ENCODE results near the gene BOLA1. TPM values are rescaled to one million over a fixed set of nuclear protein-coding genes. Genes with fewer than 3 reads are reported as not detected.
A peak's percentile ranks its signal among the peaks of the same experiment; 100 is the strongest.
"Not testable (repeated sequence)": the region's sequence is repeated elsewhere in the genome, so short reads cannot be mapped to it uniquely, and the experiment has no call there.

The BOLA1 gene
- total RNA-seq, 4 donors from 2014 or later = 30.6 to 63.0 (median 46.0) TPM

DNA sequence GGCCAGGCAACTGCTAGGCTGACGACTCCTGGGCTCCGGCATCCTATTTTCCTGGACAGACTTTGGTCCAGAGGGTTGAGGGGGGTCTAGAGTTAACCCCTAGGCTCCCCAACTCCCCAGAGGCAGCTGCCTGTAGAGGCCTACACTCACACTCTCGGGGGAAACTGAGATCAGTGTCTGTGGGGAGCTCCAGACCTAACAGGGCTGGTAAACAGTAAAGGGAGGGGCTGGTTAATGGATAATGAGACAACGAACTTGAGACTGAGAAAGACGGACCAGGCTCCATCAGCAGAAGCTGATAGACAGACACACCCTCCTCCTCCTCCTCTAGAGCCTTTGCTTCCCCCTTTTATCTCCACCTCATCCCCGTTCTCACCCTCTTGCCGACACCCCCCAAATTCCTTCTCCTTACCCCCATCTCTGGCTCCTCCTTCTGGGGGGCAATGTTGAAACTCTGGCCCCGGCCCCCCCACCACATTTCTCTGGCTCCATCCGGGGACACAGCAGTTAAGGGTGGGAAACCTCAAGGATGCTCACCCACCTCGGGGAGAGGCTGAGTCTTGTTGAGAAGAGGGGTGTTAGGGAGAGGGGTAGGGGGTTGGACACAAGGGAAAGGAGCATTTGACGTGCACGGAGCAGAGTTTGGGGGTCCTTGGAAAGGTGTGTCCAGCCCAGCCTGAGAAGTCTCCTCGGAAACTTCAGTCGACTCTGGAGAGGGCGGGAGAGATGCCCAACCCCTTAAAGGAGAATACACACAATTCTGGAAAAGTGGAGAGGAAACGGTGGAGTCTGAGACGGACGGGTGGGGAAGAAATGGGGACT is 37.0 kb downstream of the BOLA1 start, which contains the start of gene MTMR11:
TSS of gene MTMR11 (minus strand) at position 710 of the 822 bp plus-strand sequence. CDS start at position 478, 232 bp downstream.
- peak in 1 of 2 donors; percentile 46 for DNase-seq (ENCODE audit: low spot score in 2 of 2)
- intact Hi-C loops (cut with DNase I; ENCODE audit: low total_unique reads) = no loop called here
- TF ChIP-seq CTCF (IDR thresholded peaks at IDR 0.05) (no peak), POLR2A (IDR thresholded peaks at IDR 0.05) (no peak)
- H3K4me3 ChIP-seq (ENCODE audit: low read depth, poor library complexity, severe bottlenecking) = peak within 1 kb of the TSS; percentile 31
- 15 to 18% methylated on average over 18 of the region's 18 CpGs for WGBS, 2 donors

DNA sequence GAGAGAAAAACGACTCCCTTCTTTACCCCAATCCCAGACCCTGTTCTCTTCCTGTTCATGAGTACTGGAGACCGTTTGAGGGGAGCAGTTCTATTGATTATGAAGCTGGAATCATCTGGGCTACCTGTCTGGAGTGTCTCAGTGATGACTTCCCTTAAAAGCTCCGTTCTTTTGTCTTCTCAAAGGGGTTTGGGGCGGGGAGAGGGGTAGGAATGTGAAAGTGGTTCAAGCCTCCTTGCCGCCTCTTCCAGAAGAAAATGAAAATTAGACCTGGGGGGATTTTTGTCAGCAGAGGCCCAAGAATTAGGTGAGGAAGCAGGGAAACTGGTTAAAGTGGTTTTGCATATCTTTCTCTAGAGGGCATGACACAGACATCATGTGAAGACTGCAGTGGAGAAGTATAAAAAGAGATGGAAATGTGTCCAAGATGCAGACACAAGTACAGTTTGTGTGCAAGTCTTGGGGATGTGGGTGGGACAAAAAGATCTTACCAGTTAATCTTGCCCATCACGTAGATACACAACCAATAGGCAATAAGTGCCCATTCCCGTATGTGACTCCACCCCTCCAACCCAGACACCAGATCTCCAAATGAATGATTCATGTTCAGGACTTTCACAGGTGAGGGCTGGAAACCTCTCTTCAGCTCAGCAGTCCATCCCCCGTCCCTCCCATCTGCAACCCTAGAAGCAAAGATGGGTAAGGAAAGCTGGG is 37.8 kb downstream of the BOLA1 start:
- TF ChIP-seq CTCF (IDR thresholded peaks at IDR 0.05) (no peak), POLR2A (IDR thresholded peaks at IDR 0.05) (no peak)
- intact Hi-C loops (cut with DNase I; ENCODE audit: low total_unique reads) = no loop called here
- no peak for DNase-seq (ENCODE audit: low spot score in 2 of 2)
- no peak overlapping the region for H3K4me3 ChIP-seq (ENCODE audit: low read depth, poor library complexity, severe bottlenecking)
- WGBS, 2 donors = 8 to 11% methylated on average over 8 of the region's 8 CpGs

GRCh38 chr1:149937759-149938158 is 38.4 kb downstream of the BOLA1 start:
- intact Hi-C loops (cut with DNase I; ENCODE audit: low total_unique reads) = no loop called here
- no peak for DNase-seq (ENCODE audit: low spot score in 2 of 2)
- H3K4me3 ChIP-seq (ENCODE audit: low read depth, poor library complexity, severe bottlenecking) = no peak overlapping the region
- TF ChIP-seq POLR2A (IDR thresholded peaks at IDR 0.05) (no peak), CTCF (IDR thresholded peaks at IDR 0.05) (no peak)

- H3K4me3 ChIP-seq (ENCODE audit: low read depth, poor library complexity, severe bottlenecking); intact Hi-C loops (cut with DNase I; ENCODE audit: low total_unique reads); DNase-seq (ENCODE audit: low spot score in 2 of 2): not testable (repeated sequence)
- 25 to 28% methylated on average over 13 of the region's 13 CpGs for WGBS, 2 donors
Measured at GRCh38 chr1:149938668-149939003, 39.3 kb downstream of the BOLA1 start.

DNA sequence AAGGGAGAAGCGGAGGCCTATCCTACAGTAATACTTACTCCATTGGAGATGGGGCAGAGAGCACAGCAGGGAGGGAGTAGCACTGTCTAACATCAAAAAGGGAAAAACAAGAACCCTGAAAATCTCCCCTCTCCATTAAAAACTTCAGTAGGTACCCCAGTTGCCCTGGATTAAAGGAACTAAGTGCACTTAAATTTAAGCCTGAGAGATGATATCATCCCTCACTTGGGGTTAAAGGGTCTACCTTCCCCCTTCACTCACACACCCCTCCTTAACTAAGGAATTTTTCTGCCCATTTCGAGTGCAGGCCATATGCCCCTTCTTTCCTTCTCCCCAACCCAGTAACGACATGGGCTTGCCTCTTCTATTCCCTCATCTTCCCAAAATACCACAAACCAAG is 41.1 kb downstream of the BOLA1 start:
- H3K4me3 ChIP-seq (ENCODE audit: low read depth, poor library complexity, severe bottlenecking) = no peak overlapping the region

More for the DNA sequence above, 41.1 kb downstream of the BOLA1 start:
- TF ChIP-seq CTCF (IDR thresholded peaks at IDR 0.05) (no peak), POLR2A (IDR thresholded peaks at IDR 0.05) (no peak)
- 87% methylated on average over 3 of the region's 3 CpGs for WGBS, 2 donors
- DNase-seq (ENCODE audit: low spot score in 2 of 2) = no peak
- intact Hi-C loops (cut with DNase I; ENCODE audit: low total_unique reads) = no loop called here

Data from lower leg skin (tissue), 4 donors.